Limb (tissue), 2 donors: ENCODE measurements around the gene ABT1.

Experiments
- DNase-seq, 2 donors: peaks; one replicate each; pipeline ENCODE4 v3.0.0-alpha.2; 2016; ENCODE audit errors: extremely low spot score in 2 of 2

Gene ABT1

DNA sequence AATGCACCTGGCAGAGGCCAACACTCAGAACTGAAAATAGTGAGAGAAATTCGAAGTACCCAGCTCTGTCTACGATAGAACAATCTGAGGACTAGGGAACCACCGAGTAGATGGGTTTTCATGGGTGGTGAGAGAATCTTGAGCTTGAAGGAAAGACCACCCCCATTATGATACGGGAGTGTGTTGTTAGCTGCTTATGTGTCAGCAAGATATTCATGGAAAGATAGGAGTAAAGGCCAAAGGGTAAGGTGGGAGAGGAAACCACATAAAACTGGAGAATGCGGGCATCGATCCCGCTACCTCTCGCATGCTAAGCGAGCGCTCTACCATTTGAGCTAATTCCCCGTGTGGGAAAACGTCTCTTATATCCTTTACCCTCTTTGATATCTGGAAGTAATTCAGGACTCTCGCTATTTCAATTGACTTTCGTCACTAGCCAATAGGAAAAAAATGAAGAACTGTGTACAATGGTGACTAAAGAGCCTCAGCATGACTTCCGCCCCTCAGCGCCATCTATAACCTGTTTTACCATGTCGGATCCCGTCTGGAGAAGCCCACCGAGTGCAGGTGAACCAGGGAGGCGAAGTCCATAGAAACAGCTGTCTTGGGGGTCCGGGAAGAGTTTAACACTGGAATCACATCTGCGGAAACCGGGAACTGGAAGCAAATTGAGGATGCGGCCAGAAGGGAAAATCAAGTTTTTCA, 25.0 kb upstream of the ABT1 start:
- peak; percentile 63 to 72 for DNase-seq

DNA sequence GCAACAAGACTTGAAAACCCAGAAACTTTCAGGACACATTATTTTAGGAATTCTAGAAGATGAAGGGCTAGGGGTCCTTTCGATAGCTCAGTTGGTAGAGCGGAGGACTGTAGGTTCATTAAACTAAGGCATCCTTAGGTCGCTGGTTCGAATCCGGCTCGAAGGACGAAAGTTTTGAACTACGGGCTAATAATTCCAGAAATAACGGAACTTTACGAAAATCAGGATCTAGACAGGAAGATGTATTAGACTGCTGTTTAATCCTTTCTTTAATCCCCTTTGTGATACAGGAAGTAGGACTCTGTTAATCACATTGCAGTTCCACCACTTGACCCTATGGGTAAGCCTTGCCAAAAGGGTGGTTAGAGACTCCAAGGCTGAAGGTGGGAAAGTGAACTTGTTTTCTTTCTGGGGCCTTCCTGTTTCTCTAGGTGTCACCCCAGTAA, 21.2 kb upstream of the ABT1 start:
- DNase-seq: no peak

DNA sequence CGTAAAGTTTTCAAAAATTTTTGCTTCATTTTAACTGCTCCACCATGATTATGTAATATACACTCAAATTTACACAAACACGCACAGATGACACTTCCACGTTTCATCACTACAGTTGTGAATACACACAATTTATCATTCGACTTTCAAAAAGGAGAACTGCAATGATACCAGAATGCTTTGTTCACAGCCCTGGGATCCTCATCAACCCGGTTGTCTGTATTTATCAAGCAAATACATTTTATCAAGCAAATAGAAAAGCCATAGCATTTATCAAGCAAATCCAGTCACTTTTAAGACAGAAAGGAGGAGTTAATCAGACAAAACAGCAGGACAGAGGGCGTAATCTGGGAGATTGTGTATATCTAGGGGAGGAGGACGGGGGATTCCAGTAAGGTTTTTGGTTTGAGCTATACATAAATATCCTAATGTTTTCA, 20.3 kb upstream of the ABT1 start:
- DNase-seq: no peak

DNA sequence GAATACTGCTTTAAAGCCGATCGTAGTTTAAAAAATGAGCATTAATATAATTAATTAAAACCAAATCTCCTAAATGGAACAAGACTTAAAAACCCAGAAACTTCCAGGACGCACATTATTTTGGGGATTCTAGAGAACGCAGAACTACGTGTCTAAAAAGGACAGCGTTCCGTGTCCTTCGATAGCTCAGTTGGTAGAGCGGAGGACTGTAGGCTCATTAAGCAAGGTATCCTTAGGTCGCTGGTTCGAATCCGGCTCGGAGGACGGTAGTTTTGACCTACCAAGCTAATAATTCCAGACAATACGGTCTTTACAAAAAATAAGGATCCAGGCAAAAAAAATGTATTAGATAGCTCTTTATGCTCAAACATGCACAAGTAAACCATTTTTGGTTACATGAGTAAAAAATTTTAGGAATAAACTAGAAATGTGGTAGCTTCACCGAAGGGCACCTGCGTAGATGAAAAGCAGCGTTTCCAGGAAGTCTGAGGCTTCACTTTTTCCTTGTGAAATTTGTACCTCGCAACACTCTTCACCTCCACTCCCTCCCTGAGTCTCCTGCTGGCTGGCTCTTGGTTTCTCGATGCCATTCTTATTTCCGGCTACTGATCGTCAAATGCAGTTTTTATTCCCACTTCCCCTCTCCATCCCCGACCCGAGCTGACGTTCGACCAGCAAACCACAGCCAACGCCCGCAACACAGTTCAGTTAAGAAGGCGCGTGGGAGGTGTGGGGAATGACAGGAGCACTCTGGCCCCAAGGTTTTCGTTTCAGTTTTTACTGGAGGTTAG, 19.6 kb upstream of the ABT1 start:
- peak in 1 of 2 donors; percentile 44 for DNase-seq

DNA sequence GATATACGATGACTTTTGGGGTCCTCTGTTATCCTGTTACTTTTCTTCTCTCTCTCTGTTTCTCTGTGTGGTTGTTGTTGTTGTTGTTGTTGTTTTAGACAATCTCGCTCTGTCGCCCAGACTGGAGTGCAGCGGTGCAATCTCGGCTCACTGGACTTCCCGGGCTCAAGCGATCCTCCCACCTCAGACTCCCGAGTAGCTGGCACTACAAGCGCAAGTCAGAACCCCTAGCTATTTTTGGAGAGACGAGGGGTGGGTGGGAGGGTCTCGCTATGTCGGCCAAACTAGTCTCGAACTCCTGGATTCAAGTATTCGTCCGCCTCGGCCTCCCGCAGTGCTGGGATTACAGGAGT, 19.1 kb upstream of the ABT1 start:
- DNase-seq: no peak

DNA sequence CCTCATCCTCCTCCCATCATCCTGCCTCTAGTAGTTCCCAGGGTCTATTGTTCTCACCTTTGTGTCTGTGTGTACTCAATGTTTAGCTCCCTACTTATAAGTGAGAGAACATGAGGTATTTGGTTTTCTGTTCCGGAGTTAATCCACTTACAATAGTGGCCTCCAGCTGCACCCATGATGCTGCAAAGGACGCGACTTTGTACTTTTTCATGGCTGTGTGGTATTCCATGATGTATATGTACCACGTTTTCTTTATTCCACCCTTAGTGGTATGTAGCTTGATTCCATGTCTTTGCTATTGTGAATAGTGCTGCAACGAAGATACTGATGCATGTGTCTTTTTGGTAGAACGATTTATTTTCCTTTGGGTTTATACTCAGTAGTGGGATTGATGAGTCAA, 18.5 kb upstream of the ABT1 start:
- no peak for DNase-seq

DNA sequence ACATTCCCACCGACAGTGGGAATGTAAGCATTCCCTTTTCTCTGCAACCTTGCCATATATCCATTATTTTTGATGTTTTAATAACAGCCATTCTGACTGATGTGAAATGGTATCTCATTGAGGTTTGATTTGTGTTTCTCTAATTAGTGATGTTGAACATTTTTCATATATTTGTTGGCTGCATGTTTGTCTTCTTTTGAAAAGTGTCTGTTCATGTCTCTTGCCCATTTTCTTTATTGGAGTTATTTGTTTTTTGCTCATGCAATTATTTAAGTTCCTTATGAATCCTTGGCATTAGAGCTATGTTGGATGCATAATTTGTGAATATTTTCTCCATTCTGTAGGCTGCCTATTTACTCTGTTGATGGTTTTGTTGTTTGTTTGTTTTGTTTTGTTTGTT, 18.0 kb upstream of the ABT1 start:
- DNase-seq: no peak

DNA sequence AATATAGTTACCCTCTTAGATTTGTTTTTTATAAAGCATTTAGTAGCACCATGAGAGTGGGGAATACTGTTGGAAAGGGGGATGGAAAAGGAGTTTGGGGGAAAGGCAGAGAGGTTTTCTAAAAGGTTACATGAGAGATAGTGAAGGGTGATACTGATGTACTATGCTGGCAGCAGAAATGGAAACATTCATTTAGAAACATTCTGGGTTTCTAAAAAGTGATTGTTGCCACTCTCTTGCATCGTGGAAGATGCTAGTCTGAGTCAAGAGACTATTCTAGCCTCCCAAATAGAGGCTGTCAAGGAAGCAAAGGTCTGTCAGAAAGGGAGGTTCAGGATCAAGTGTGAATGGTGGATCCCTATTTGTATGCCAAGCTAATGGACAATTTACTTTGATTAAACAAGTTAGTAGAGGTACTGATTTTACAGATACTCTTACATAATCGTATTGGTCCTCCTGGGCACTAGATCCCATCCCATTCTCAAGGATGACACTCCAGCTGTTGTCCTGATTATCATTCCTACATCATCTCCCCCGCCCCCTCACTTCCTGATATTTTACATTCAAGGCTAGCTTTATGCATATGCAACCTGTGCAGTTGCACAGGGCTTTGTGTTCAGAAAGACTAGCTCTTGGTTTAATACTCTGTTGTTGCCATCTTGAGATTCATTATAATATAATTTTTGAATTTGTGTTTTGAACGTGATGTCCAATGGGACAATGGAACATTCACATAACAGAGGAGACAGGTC, 15.4 kb upstream of the ABT1 start:
- DNase-seq: no peak

DNA sequence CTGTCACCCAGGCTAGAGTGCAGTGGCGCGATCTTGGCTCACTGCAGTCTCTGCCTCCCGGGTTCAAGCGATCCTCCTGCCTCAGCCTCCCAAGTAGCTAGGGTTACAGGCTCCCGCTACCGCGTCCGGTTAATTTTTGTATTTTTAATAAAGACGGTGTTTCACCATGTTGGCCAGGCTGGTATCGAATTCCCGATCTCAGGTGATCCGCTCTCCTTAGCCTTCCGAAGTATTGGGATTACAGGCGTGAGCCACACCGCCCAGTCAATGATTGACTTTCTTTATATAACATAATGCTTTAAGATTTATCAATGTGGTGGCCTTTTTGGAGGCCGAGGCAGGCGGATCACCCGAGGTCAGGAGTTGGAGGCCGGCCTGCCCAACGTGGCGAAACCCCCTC, 7.8 kb upstream of the ABT1 start:
- DNase-seq: no peak

DNA sequence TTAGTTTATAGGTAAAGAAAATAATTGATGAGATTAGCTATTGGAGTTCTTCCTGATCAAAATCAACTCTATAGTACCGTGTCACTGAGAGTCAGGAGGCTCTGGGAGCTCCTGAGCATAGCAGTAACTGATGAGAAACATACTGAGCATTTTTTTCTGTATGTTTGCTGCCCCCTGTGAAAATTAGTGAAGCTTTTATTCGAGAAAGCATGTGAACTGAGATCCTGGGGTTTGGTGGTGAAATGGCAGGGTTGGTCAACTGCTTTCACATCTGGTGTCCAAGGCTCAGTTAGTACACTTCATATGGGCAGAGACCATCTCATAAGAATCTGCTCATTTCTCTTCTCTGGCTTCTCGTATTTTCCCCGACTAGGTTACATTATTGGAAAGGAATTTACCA, 4.1 kb upstream of the ABT1 start:
- no peak for DNase-seq

DNA sequence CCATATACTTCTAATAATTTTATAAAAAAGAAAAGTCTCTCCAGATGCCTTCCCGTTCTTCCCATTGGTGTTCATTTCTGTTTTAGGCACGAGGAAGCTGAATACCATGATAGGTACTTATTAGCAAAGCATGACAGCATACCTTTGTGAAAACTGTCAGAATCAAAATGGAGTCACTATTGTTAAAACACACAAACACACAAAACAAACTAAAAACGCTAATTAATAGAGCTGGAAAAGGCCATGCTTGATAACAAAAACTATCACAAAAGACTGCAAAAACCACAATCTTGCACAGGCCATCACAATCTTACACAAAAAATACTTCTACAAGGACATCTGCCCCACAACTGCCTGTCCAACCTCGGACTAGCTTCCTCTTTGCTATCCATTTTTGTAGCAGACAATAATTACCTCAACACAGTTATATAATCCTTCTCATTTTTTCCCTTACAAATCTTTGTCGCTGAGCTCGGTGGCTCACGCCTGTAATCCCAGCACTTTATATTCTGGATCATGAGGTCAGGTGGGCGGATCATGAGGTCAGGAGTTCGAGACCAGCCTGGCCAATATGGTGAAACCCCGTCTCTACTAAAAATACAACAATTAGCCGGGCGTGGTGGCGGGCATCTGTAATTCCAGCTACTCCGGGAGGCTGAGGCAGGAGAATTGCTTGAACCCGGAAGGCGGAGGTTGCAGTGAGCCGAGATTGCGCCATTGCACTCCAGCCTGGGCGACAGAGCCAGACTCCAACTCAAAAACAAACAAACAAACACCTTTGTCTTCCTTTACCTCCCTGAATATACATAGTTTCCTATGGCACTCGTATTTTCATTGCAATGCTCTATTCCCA, 3.2 kb upstream of the ABT1 start:
- no peak for DNase-seq

DNA sequence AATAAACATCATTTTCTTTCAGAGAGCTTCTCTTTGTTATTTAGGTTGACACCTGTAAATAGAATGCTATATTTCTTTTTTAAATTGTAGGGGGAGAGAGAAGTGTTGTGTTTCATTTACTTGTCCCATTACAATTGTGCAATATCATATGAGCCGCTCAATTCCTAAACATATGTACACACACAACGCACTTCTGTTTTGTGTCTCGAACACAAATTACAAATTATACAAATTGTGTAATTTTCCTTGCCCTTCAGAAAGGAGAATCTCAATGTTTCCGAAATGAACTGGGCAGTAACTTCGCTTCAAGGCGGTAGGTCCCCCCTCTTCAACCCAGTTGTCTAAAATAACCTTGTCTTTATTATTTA, 2.6 kb upstream of the ABT1 start:
- DNase-seq: no peak

DNA sequence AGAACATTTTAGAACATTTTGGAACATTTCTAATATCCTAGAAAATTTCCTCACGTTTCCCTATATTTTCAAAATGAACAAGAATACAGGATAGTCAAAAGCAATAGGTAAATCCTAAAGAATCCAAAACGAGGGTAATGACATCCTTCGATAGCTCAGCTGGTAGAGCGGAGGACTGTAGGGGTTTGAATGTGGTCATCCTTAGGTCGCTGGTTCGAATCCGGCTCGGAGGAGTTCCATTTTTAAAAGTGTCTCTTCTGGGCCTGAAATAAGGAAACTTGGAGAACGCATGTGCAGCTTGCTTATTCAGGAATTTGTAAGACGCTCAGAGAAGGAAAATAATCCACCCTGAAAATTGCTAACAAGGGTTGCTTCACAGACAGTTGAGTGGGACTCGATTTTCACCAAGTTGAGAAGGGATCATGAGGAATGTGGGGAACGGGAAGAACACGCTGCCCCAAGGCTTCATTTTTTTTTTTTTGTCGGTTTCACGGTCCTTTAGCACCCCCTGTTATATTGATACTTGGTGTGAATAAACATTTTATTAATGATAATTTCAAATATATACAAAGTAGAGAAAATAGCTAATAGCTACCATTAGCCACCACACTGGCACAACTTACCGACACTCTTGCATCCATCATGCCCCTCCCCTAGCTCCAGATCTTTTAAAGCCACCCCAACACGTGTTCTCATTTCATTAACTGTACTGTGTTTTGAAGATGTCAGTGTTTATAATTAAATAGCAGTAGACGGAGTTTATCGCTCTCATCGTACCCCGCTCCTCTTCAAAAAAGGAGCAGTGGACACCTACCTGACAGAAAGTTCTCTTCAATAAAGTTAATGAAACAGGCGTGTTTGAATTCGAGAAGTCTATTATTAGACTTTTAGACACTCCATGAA, 1.8 kb upstream of the ABT1 start:
- DNase-seq: peak in 1 of 2 donors; percentile 44

DNA sequence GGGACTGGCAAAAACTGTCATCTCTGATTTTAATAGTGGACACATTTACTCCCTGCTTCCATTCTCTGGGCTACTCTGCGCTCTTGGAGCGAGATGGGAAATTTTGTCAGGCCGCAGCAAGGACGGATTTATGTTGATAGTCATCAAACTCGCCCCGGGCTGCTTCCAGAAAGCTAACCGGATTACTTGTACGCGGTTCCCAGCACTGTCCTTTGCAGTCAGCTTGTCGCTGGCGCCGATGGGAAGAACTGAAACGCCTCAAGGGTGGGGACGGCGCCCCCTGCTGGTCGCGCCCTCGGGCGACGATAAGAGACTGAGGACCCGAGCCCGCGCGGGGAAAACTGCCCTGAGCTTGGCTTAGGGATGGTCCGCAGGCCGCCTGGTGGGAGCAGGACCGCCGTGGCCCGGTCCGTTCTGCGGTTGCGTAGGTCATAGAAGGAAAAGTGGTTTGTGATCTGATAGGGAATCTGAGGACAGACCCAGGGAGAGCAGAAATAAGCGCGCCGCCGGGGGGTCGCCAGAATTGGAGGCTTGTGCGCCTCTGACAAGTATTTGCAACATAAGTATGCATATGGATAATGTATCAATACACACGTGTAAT, 984 bp upstream of the ABT1 start:
- peak; percentile 93 to 94 for DNase-seq

DNA sequence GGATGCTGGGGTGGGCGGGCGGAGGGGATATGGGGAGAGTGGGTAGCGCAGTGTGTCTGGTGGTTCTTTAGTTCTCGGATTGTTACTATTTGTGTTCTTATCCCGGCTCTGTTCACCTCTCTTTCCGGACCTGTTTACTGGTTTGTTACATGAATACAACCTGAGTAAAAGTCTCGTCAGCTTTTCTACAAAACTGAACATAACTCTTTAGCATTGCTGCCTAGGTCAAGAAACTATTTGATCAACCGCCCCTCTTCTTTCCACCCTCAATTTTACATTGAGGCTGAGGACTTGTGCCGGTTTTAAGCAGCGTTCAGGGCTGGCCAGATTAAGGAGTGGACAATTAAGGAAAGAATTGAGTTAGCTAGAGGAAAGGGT, 625 bp downstream of the ABT1 start:
- DNase-seq: no peak

DNA sequence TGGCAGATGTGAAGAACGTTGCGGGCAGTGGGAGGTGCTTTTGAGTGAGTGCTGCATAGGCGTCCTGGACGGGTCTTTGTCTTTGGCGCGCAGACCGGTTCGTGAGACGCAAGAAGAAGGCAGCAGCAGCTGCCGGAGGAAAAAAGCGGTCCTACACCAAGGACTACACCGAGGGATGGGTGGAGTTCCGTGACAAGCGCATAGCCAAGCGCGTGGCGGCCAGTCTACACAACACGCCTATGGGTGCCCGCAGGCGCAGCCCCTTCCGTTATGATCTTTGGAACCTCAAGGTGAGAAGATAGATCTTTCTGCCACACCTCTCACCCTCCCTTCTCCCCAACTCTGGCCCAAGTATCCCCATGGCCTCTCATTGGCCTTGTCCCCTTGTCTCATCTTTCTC, 1.1 kb downstream of the ABT1 start:
- no peak for DNase-seq

DNA sequence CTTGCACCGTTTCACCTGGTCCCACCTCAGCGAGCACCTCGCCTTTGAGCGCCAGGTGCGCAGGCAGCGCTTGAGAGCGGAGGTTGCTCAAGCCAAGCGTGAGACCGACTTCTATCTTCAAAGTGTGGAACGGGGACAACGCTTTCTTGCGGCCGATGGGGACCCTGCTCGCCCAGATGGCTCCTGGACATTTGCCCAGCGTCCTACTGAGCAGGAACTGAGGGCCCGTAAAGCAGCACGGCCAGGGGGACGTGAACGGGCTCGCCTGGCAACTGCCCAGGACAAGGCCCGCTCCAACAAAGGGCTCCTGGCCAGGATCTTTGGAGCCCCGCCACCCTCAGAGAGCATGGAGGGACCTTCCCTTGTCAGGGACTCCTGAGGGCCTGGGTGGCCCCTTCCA, 1.5 kb downstream of the ABT1 start:
- DNase-seq: no peak

DNA sequence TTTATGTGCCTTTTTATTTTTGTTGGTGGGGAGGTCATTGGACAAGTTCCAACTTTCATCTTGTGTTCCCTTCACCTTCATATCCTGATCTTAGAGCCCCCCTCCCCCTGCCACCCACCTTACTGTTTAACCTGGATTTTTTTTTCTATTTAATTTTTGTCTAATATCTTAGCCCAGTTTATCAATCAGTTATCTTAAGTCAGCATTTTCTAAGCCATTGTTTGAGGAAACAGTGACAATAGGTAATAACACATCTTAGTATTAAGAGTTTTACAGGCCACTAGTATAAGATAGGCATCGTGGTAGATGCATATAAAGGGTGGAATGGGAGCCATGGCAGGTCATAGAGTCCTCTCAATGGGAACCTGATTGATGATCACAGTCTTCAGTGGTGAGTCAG, 2.4 kb downstream of the ABT1 start:
- no peak for DNase-seq

DNA sequence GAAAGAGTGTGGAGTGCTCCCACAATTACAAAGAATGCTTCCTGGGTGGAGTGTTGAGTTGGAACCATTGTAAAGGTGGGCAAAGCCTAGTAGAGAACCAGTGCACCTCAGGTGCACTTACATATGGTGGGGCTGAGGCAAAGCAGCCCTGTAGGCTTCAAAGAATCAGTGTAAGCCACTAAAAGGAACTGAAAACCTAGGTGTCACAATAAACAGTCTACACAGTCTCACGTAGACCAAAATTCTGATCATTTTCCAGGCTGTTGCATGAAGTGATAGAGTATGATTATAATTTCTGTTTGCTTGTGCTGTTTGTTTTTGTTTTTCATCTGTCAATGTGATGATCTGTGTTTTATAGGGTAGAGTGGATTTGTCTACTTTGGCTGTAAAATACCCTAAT, 2.8 kb downstream of the ABT1 start:
- DNase-seq: no peak

DNA sequence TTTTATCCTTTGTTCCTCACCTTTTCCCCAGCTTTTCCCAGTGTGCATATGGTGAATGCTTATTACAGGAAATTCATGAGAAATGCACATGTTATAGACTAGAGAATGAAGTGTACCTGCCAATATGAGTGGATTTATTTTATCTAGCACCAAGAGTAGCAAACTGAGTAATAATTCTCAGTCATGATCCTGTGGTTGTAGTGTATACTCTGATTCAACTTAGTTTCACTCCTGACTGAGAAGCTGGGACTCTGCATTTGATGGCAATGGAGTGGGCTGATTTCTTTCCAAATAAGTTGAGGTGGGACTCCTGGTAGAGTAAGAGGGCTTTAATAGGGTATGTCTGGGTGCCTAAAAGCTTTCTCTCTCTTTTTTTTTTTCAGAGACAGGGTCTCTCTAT, 4.0 kb downstream of the ABT1 start:
- no peak for DNase-seq
